Esophagus muscularis mucosa (tissue), 4 donors: ENCODE data around the gene FAM131B. TPM values are rescaled to one million over a fixed set of nuclear protein-coding genes. Genes with fewer than 3 reads are reported as not detected.

Source experiments
- DNase-seq: peaks from one replicate; pipeline ENCODE4 v3.0.0-alpha.2; 2017; ENCODE audit errors: extremely low spot score
- H3K27ac ChIP-seq, 4 donors: fragments of 200-600 bp; sonication (generic); replicated peaks in 1 of 4; 1 replicate in 3 of 4; 2 replicates in 1 of 4; pipeline ENCODE4 v1.5.1; 2016 to 2019; ENCODE audit warnings: mild to moderate bottlenecking in 1 of 4
- H3K27me3 ChIP-seq, 4 donors: fragments of 200-600 bp; sonication (generic); one replicate each; pipeline versions ENCODE4 v1.5.1 to v1.6.0; 2016 to 2019
- H3K36me3 ChIP-seq, 4 donors: fragments of 200-600 bp; sonication (generic); one replicate each; pipeline ENCODE4 v1.5.1; 2016 to 2019
- H3K4me1 ChIP-seq, 4 donors: fragments of 200-600 bp; sonication (generic); one replicate each; pipeline ENCODE4 v1.5.1; 2016 to 2019
- H3K4me3 ChIP-seq, 4 donors: fragments of 200-600 bp; sonication (generic); 1 replicate in 2 of 4; 2 replicates in 2 of 4; pipeline ENCODE4 v1.5.1; 2016 to 2019; ENCODE audit warnings: mild to moderate bottlenecking in 4 of 4, moderate library complexity in 1 of 4
- H3K9me3 ChIP-seq, 4 donors: fragments of 200-600 bp; sonication (generic); 1 replicate in 3 of 4; 2 replicates in 1 of 4; pipeline ENCODE4 v1.5.1; 2016 to 2019
- EP300 ChIP-seq: sonication (generic); formaldehyde crosslinking; IDR thresholded peaks from one replicate; pipeline ENCODE4 v1.6.1; 2017; ENCODE audit warnings: antibody characterized with exemption
- POLR2A ChIP-seq: fragments of 450-650 bp; IDR thresholded peaks from one replicate; pipeline ENCODE4 v1.6.1; 2017; ENCODE audit warnings: antibody characterized with exemption, moderate library complexity, mild to moderate bottlenecking, low read depth
- POLR2AphosphoS5 ChIP-seq, 2 donors: sonication (generic); formaldehyde crosslinking; IDR thresholded peaks; one replicate each; pipeline ENCODE4 v1.6.1; 2017; ENCODE audit warnings: antibody characterized with exemption in 2 of 2
- WGBS: methylation state at CpG from one replicate; pipeline ENCODE4 v1.1.5; 2018; 5-methylcytosine and 5-hydroxymethylcytosine counted together
- intact Hi-C: fragments of 100-400 bp; cut with DNase I; formaldehyde crosslinking; loops from one replicate; pipeline ENCODE4 v1.15.1; 2023
- total RNA-seq, 4 donors: library from RNA; depleted of rRNA; stranded (reverse); fragments of >200 nt; gene quantifications; one replicate each; pipeline versions ENCODE4 v1.1.0 to v1.2.1, GENCODE V29; 2016
- TF ChIP-seq, protein P1 (sequence below), 3 experiments: fragments of 200-600 bp in 2 of 3; fragments of 450-650 bp in 1 of 3; sonication (generic) in 2 of 3; IDR thresholded peaks; one replicate each; pipeline ENCODE4 v1.5.1; 2017 to 2019; ENCODE audit warnings: antibody characterized with exemption in 3 of 3, mild to moderate bottlenecking in 2 of 3, moderate library complexity in 1 of 3

Gene FAM131B
- total RNA-seq, 4 donors from 2014 or later, result 0.42 to 2.0 (median 1.3) TPM

DNA sequence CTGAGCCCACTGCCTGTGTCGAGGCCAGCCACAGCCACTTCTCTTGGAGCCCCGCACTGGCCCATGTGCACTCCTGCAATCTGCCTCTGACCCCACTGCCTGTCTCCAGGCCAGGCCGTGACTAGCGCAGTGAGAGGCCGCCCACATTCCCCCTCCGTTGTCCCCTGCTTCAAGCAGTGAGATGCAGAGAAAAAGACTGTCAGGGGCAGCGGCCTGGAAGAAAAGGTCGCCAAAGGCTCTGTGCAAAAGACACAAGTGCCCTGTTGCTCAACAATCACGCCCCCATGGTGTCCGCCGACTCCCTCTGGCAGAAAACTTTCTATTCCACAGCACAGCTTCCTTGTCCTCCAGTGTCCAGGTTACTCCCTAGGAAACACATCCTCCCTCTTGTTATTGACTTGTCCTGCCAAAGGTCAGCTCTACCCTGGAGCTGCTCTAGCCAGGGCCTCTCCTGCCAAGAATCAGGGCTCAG lies 9.9 kb downstream of the FAM131B start:
- no peak overlapping the region for H3K4me3 ChIP-seq
- DNase-seq, result no peak
- no peaks in the 10 kb centered on the region for H3K4me1 ChIP-seq
- peaks cover 0 to 24% (median 0%) of the 10 kb centered on the region in 4 donors for H3K27me3 ChIP-seq
- H3K36me3 ChIP-seq, result no peaks in the 10 kb centered on the region
- TF ChIP-seq EP300 (no peak), POLR2A (no peak), POLR2AphosphoS5 (IDR thresholded peaks at IDR 0.05) (no peak)
- TF ChIP-seq, protein P1, sequence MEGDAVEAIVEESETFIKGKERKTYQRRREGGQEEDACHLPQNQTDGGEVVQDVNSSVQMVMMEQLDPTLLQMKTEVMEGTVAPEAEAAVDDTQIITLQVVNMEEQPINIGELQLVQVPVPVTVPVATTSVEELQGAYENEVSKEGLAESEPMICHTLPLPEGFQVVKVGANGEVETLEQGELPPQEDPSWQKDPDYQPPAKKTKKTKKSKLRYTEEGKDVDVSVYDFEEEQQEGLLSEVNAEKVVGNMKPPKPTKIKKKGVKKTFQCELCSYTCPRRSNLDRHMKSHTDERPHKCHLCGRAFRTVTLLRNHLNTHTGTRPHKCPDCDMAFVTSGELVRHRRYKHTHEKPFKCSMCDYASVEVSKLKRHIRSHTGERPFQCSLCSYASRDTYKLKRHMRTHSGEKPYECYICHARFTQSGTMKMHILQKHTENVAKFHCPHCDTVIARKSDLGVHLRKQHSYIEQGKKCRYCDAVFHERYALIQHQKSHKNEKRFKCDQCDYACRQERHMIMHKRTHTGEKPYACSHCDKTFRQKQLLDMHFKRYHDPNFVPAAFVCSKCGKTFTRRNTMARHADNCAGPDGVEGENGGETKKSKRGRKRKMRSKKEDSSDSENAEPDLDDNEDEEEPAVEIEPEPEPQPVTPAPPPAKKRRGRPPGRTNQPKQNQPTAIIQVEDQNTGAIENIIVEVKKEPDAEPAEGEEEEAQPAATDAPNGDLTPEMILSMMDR (IDR thresholded peaks at IDR 0.05), result no peak
- H3K27ac ChIP-seq, result no peak overlapping the region
- intact Hi-C loops, result no loop called here
- no peaks in the 10 kb centered on the region for H3K9me3 ChIP-seq
- WGBS, result 72% methylated on average over 7 of the region's 11 CpGs

- no peak for DNase-seq
- Histone ChIP-seq H3K27ac (no peak overlapping the region), H3K9me3 (no peaks in the 10 kb centered on the region), H3K27me3 (peaks cover 0 to 26% (median 0%) of the 10 kb centered on the region in 4 donors), H3K4me1 (no peaks in the 10 kb centered on the region), H3K36me3 (no peaks in the 10 kb centered on the region), H3K4me3 (no peak overlapping the region)
- WGBS, result 90% methylated on average over 5 of the region's 9 CpGs
- intact Hi-C loops, result no loop called here
- no peak for TF ChIP-seq POLR2AphosphoS5 (IDR thresholded peaks at IDR 0.05)
- TF ChIP-seq, protein P1 (IDR thresholded peaks at IDR 0.05), result no peak
- TF ChIP-seq EP300, result no peak
- no peak for TF ChIP-seq POLR2A
These were observed 10.9 kb downstream of the FAM131B start for GRCh38 chr7:143351574-143351973.

DNA sequence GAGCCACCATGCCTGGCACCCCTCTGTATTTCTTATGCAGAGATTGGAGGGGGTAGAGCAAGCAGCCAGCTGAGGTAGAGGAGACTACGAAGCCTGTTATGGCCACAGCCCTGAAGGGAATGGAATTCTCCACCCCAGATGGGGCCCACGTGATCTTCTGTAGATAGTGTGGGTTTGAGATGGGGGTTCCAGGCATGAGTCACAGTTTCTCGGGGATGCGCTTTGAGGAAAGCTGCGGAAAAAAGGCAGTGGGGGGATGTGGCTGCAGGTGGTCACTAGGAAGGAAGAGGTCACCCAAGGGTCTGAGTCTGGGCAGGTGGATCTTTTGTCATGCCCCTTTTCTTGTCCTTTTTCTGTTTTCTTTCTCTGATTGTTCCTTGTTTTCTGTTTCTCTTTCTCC lies 11.5 kb downstream of the FAM131B start:
- H3K27ac ChIP-seq, result no peak overlapping the region
- no peak overlapping the region for H3K4me3 ChIP-seq
- no peaks in the 10 kb centered on the region for H3K4me1 ChIP-seq
- H3K27me3 ChIP-seq, result peaks cover 0 to 31% (median under 1%) of the 10 kb centered on the region in 4 donors
- H3K9me3 ChIP-seq, result no peaks in the 10 kb centered on the region
- intact Hi-C loops, result no loop called here
- TF ChIP-seq EP300, result no peak
- TF ChIP-seq, protein P1 (IDR thresholded peaks at IDR 0.05), result no peak
- no peak for TF ChIP-seq POLR2A
- no peak for TF ChIP-seq POLR2AphosphoS5 (IDR thresholded peaks at IDR 0.05)
- no peaks in the 10 kb centered on the region for H3K36me3 ChIP-seq
- no peak for DNase-seq
- 73% methylated on average over 5 of the region's 5 CpGs for WGBS

GRCh38 chr7:143347950-143348349 lies 14.6 kb downstream of the FAM131B start:
- H3K4me3 ChIP-seq, result no peak overlapping the region
- H3K4me1 ChIP-seq, result peaks cover 0 to 8% (median 6%) of the 10 kb centered on the region in 4 donors
- 58% methylated on average over 5 of the region's 5 CpGs for WGBS
- H3K27ac ChIP-seq, result no peak overlapping the region
- intact Hi-C loops, result no loop called here
- H3K9me3 ChIP-seq, result no peaks in the 10 kb centered on the region
- no peak for DNase-seq
- no peaks in the 10 kb centered on the region for H3K36me3 ChIP-seq
- peaks cover 0 to 45% (median 5%) of the 10 kb centered on the region in 4 donors for H3K27me3 ChIP-seq
- TF ChIP-seq POLR2A (no peak), EP300 (no peak), POLR2AphosphoS5 (IDR thresholded peaks at IDR 0.05) (no peak)
- TF ChIP-seq, protein P1 (IDR thresholded peaks at IDR 0.05), result no peak

- no peaks in the 10 kb centered on the region for H3K9me3 ChIP-seq
- H3K4me3 ChIP-seq, result no peak overlapping the region
- peaks cover 0 to 38% (median 5%) of the 10 kb centered on the region in 4 donors for H3K27me3 ChIP-seq
- H3K4me1 ChIP-seq, result peaks cover 0 to 8% (median 6%) of the 10 kb centered on the region in 4 donors
- no peaks in the 10 kb centered on the region for H3K36me3 ChIP-seq
- TF ChIP-seq, protein P1 (IDR thresholded peaks at IDR 0.05), result no peak
- TF ChIP-seq POLR2A, result no peak
- no peak for TF ChIP-seq POLR2AphosphoS5 (IDR thresholded peaks at IDR 0.05)
- no peak for TF ChIP-seq EP300
- H3K27ac ChIP-seq, result no peak overlapping the region
- DNase-seq, result no peak
- WGBS, result 79% methylated on average over 4 of the region's 4 CpGs
- intact Hi-C loops, result no loop called here
These were observed 16.5 kb downstream of the FAM131B start for GRCh38 chr7:143346018-143346417.
